Raji (cell line): ENCODE results near the gene PCBP4.

ENCODE experiments used
- POLR2A ChIP-seq: IDR thresholded peaks from 2 replicates; pipeline ENCODE4 v1.6.1; 2011; ENCODE audit warnings: low read depth, low read length, control low read depth; ENCODE audit not compliant: insufficient read depth

The PCBP4 gene

DNA sequence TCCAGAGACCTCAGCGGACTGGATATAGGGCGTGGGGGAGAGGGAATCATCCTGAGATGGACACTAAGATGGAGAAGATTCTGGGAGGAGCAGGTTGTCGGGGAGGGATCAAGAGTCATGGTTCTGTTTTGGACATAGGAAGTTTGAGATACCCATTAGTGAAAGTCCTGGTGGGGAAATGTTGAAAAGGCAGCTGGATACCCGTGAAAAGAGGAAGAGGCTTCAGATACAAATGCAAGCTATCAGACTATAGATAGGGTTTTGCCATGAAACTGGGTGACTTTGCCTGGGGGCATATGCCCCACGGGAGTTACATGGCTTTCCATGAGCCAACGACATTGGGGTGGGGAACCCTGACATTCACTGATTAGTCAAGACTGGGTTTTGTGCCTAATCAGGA, 13.1 kb downstream of the PCBP4 start:
- TF ChIP-seq POLR2A = no peak

GRCh38 chr3:51953445-51953844, 13.8 kb downstream of the PCBP4 start:
- no peak for TF ChIP-seq POLR2A

GRCh38 chr3:51950899-51951298, 16.4 kb downstream of the PCBP4 start:
- no peak for TF ChIP-seq POLR2A

GRCh38 chr3:51949121-51949520, 18.1 kb downstream of the PCBP4 start:
- TF ChIP-seq POLR2A = no peak

DNA sequence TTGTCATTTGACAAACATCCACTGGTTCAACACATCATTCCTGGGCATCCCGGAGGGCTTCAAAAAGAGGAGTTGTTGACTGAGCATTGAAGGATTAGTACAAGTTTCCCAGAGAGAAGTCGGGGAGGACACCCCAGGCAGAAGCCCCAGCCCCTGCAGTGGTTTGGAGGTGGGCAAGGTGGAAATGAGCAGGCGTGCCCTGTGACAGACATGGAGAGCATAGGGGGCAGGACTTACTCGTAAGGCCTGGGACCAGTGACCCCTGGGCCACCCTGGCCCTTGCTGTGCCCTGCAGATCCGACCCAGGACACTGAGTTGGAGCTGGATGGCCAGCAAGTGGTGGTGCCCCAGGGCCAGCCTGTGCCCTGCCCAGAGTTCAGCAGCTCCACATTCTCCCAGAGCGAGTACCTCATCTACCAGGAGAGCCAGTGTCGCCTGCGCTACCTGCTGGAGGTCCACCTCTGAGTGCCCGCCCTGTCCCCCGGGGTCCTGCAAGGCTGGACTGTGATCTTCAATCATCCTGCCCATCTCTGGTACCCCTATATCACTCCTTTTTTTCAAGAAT, 19.2 kb downstream of the PCBP4 start:
- no peak for TF ChIP-seq POLR2A

- TF ChIP-seq POLR2A = no peak
Measured at GRCh38 chr3:51947215-51947900, 19.9 kb downstream of the PCBP4 start.

DNA sequence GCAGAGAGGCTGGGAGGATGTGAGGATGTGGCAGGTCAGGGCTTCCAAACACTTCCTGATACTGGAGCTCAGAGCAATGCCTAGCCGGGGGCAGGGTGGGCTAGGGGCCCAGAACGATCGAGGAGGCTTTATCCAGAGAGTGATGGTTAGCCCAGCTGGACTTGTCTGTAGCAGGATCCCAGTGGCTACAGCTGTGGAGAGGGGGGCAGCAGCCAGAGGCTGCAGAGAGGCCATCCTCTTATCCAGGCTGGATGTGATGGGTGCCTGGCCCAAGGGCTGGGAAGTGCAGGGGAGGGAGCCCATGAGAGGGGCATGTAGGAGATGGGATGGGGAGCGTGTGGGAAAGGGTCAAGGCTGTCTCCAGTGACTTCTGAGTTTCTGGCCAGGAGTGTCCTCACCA, 20.5 kb downstream of the PCBP4 start:
- no peak for TF ChIP-seq POLR2A

- no peak for TF ChIP-seq POLR2A
Measured at GRCh38 chr3:51945926-51946705, 21.1 kb downstream of the PCBP4 start.

GRCh38 chr3:51945031-51945840, 22.0 kb downstream of the PCBP4 start:
- TF ChIP-seq POLR2A = no peak

GRCh38 chr3:51944451-51945021, 22.7 kb downstream of the PCBP4 start:
- TF ChIP-seq POLR2A = no peak

DNA sequence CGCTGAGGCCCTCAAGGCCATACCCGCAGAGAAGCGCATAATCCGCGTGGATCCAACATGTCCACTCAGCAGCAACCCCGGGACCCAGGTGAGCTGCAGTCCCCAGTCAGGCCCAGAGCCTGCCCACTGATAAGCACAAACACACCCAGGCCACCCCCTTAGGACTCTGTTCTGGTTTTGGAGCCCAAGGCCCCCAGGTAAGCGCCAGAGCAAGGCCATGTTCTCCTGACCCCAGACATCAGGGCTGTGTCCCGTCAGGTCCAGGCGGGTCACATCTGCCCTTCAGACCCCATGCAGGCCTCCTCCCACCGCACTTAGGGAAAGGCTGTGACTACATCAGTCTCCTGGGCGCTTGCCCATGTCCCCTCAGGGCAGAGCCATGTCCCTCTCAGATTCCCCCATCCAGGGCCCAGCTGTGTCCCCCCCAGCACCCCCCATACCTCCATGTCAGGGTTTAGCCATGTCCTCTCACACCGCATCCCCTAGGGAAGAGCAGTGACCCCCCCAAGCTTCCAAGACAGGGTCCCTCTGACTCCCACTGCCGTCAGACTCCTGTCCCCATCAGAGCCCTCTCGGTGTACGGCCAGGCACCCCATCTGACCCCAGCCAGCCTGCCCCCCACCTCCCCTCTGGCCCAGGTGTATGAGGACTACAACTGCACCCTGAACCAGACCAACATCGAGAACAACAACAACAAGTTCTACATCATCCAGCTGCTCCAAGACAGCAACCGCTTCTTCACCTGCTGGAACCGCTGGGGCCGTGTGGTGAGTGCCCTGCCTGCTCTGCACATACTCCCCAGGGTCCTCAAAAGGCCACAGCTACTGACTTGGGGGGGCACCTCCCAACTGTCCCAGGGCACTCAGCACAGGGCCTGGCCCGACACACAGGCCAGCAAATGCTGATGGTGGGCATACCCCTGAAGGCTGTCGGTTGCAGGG, 23.5 kb downstream of the PCBP4 start:
- TF ChIP-seq POLR2A = no peak

- no peak for TF ChIP-seq POLR2A
Measured at GRCh38 chr3:51942603-51943450, 24.4 kb downstream of the PCBP4 start.
